ENCODE results near the gene RNF146.
"Not testable (repeated sequence)": the region's sequence is repeated elsewhere in the genome, so short reads cannot be mapped to it uniquely, and the experiment has no call there.

Gene RNF146

GRCh38 chr6:127225497-127225896, 41.2 kb upstream of the RNF146 start:
- H3K27ac ChIP-seq (ENCODE audit: low read depth, low read length), result no peak overlapping the region
- no peak overlapping the region for H3K18ac ChIP-seq (ENCODE audit: low read length)
- H3K4me2 ChIP-seq (ENCODE audit: low read length), result no peak overlapping the region
- H3K23ac ChIP-seq (ENCODE audit: low read length), result no peak overlapping the region
- no peaks in the 10 kb centered on the region for H3K27me3 ChIP-seq (ENCODE audit: insufficient read depth, low read length)
- H2BK12ac ChIP-seq (ENCODE audit: low read length), result no peak overlapping the region
- no peak overlapping the region for H2AFZ ChIP-seq (ENCODE audit: insufficient read depth, low read length, poor library complexity)
- no peak overlapping the region for H3K9ac ChIP-seq (ENCODE audit: low read length)
- H2BK5ac ChIP-seq (ENCODE audit: low read depth, low read length, poor library complexity), result no peak overlapping the region
- no peaks in the 10 kb centered on the region for H3K79me2 ChIP-seq (ENCODE audit: control insufficient read depth, insufficient read depth, low read length, poor library complexity)
- H4K8ac ChIP-seq (ENCODE audit: low read depth, low read length), result no peak overlapping the region
- H4K91ac ChIP-seq (ENCODE audit: low read depth, low read length), result no peak overlapping the region
- peaks cover 3% of the 10 kb centered on the region for H3K9me3 ChIP-seq (ENCODE audit: insufficient read depth, low read depth, low read length)
- DNase-seq, result no peak
- H3K36me3 ChIP-seq (ENCODE audit: control insufficient read depth in 1 of 2, insufficient read depth in 2 of 2, low read length in 2 of 2), result no peaks in the 10 kb centered on the region
- no peaks in the 10 kb centered on the region for H3K4me1 ChIP-seq (ENCODE audit: control insufficient read depth in 1 of 2, insufficient read depth in 2 of 2, low read length in 2 of 2)
- no CpG with 5 or more reads among the region's 1 CpG for WGBS (ENCODE audit: extremely low coverage, insufficient coverage, insufficient read length)
- no peak overlapping the region for H4K12ac ChIP-seq (ENCODE audit: low read depth, low read length)
- no peaks in the 10 kb centered on the region for H3K79me1 ChIP-seq (ENCODE audit: low read length)
- H2BK120ac ChIP-seq (ENCODE audit: insufficient read depth, low read length, poor library complexity), result no peak overlapping the region
- no peak overlapping the region for H2AK5ac ChIP-seq (ENCODE audit: low read length)
- H3K14ac ChIP-seq (ENCODE audit: low read length), result no peak overlapping the region
- H3K4me3 ChIP-seq (ENCODE audit: low read depth, low read length), result no peak overlapping the region
- no peak overlapping the region for H3K4ac ChIP-seq (ENCODE audit: low read depth, low read length)

GRCh38 chr6:127233819-127234218, 32.8 kb upstream of the RNF146 start:
- no CpG with 5 or more reads among the region's 3 CpGs for WGBS (ENCODE audit: extremely low coverage, insufficient coverage, insufficient read length)
- H4K91ac ChIP-seq (ENCODE audit: low read depth, low read length); H3K27me3 ChIP-seq (ENCODE audit: insufficient read depth, low read length); H3K36me3 ChIP-seq (ENCODE audit: control insufficient read depth in 1 of 2, insufficient read depth in 2 of 2, low read length in 2 of 2); DNase-seq; H3K27ac ChIP-seq (ENCODE audit: low read depth, low read length); H2BK120ac ChIP-seq (ENCODE audit: insufficient read depth, low read length, poor library complexity); H3K4me3 ChIP-seq (ENCODE audit: low read depth, low read length); H2BK5ac ChIP-seq (ENCODE audit: low read depth, low read length, poor library complexity); H3K23ac ChIP-seq (ENCODE audit: low read length); H4K8ac ChIP-seq (ENCODE audit: low read depth, low read length); H3K9ac ChIP-seq (ENCODE audit: low read length); H3K9me3 ChIP-seq (ENCODE audit: insufficient read depth, low read depth, low read length); H2AFZ ChIP-seq (ENCODE audit: insufficient read depth, low read length, poor library complexity); H2BK12ac ChIP-seq (ENCODE audit: low read length); H3K4me1 ChIP-seq (ENCODE audit: control insufficient read depth in 1 of 2, insufficient read depth in 2 of 2, low read length in 2 of 2); H3K14ac ChIP-seq (ENCODE audit: low read length); H3K4me2 ChIP-seq (ENCODE audit: low read length); H3K4ac ChIP-seq (ENCODE audit: low read depth, low read length); H4K12ac ChIP-seq (ENCODE audit: low read depth, low read length); H3K79me2 ChIP-seq (ENCODE audit: control insufficient read depth, insufficient read depth, low read length, poor library complexity); H2AK5ac ChIP-seq (ENCODE audit: low read length); H3K79me1 ChIP-seq (ENCODE audit: low read length); H3K18ac ChIP-seq (ENCODE audit: low read length): not testable (repeated sequence)

GRCh38 chr6:127243501-127243900, 23.2 kb upstream of the RNF146 start:
- DNase-seq, result no peak
- Histone ChIP-seq H3K9me3 (ENCODE audit: insufficient read depth, low read depth, low read length) (no peaks in the 10 kb centered on the region), H3K36me3 (ENCODE audit: control insufficient read depth in 1 of 2, insufficient read depth in 2 of 2, low read length in 2 of 2) (no peaks in the 10 kb centered on the region), H4K8ac (ENCODE audit: low read depth, low read length) (no peak overlapping the region), H3K9ac (ENCODE audit: low read length) (no peak overlapping the region), H3K18ac (ENCODE audit: low read length) (no peak overlapping the region), H2AFZ (ENCODE audit: insufficient read depth, low read length, poor library complexity) (no peak overlapping the region), H3K27ac (ENCODE audit: low read depth, low read length) (no peak overlapping the region), H2BK5ac (ENCODE audit: low read depth, low read length, poor library complexity) (no peak overlapping the region), H3K4me2 (ENCODE audit: low read length) (no peak overlapping the region), H3K4me3 (ENCODE audit: low read depth, low read length) (no peak overlapping the region), H3K79me1 (ENCODE audit: low read length) (no peaks in the 10 kb centered on the region), H3K4ac (ENCODE audit: low read depth, low read length) (no peak overlapping the region), H3K27me3 (ENCODE audit: insufficient read depth, low read length) (no peaks in the 10 kb centered on the region), H3K14ac (ENCODE audit: low read length) (no peak overlapping the region), H4K12ac (ENCODE audit: low read depth, low read length) (no peak overlapping the region), H2BK12ac (ENCODE audit: low read length) (no peak overlapping the region), H4K91ac (ENCODE audit: low read depth, low read length) (no peak overlapping the region), H2BK120ac (ENCODE audit: insufficient read depth, low read length, poor library complexity) (no peak overlapping the region), H3K23ac (ENCODE audit: low read length) (no peak overlapping the region), H3K79me2 (ENCODE audit: control insufficient read depth, insufficient read depth, low read length, poor library complexity) (no peaks in the 10 kb centered on the region), H3K4me1 (ENCODE audit: control insufficient read depth in 1 of 2, insufficient read depth in 2 of 2, low read length in 2 of 2) (no peaks in the 10 kb centered on the region), H2AK5ac (ENCODE audit: low read length) (no peak overlapping the region)
- no CpG with 5 or more reads among the region's 1 CpG for WGBS (ENCODE audit: extremely low coverage, insufficient coverage, insufficient read length)

GRCh38 chr6:127247114-127248096, 19.3 kb upstream of the RNF146 start:
- Histone ChIP-seq H2AFZ (ENCODE audit: insufficient read depth, low read length, poor library complexity) (no peak overlapping the region), H3K18ac (ENCODE audit: low read length) (no peak overlapping the region), H2BK5ac (ENCODE audit: low read depth, low read length, poor library complexity) (no peak overlapping the region), H3K27ac (ENCODE audit: low read depth, low read length) (no peak overlapping the region), H3K79me2 (ENCODE audit: control insufficient read depth, insufficient read depth, low read length, poor library complexity) (no peaks in the 10 kb centered on the region), H3K4me3 (ENCODE audit: low read depth, low read length) (no peak overlapping the region), H3K4ac (ENCODE audit: low read depth, low read length) (no peak overlapping the region), H2BK120ac (ENCODE audit: insufficient read depth, low read length, poor library complexity) (no peak overlapping the region), H2BK12ac (ENCODE audit: low read length) (no peak overlapping the region), H3K9ac (ENCODE audit: low read length) (no peak overlapping the region), H3K14ac (ENCODE audit: low read length) (no peak overlapping the region), H2AK5ac (ENCODE audit: low read length) (no peak overlapping the region), H3K9me3 (ENCODE audit: insufficient read depth, low read depth, low read length) (no peaks in the 10 kb centered on the region), H3K27me3 (ENCODE audit: insufficient read depth, low read length) (no peaks in the 10 kb centered on the region), H3K79me1 (ENCODE audit: low read length) (no peaks in the 10 kb centered on the region), H4K12ac (ENCODE audit: low read depth, low read length) (no peak overlapping the region), H4K91ac (ENCODE audit: low read depth, low read length) (no peak overlapping the region), H3K36me3 (ENCODE audit: control insufficient read depth in 1 of 2, insufficient read depth in 2 of 2, low read length in 2 of 2) (no peaks in the 10 kb centered on the region), H3K4me1 (ENCODE audit: control insufficient read depth in 1 of 2, insufficient read depth in 2 of 2, low read length in 2 of 2) (no peaks in the 10 kb centered on the region), H4K8ac (ENCODE audit: low read depth, low read length) (no peak overlapping the region), H3K4me2 (ENCODE audit: low read length) (no peak overlapping the region), H3K23ac (ENCODE audit: low read length) (no peak overlapping the region)
- DNase-seq, result no peak
- WGBS (ENCODE audit: extremely low coverage, insufficient coverage, insufficient read length), result no CpG with 5 or more reads among the region's 4 CpGs
